GM20431 (cell line): ENCODE measurements around the gene RGR.

Source experiments
- in situ Hi-C: fragments of 300-500 bp; cut with MseI, MboI; formaldehyde crosslinking; loops from one replicate; pipeline ENCODE4 v1.15.0; 2020; ENCODE audit warnings: low sequenced_read_pairs; ENCODE audit not compliant: unreplicated experiment

Gene RGR

DNA sequence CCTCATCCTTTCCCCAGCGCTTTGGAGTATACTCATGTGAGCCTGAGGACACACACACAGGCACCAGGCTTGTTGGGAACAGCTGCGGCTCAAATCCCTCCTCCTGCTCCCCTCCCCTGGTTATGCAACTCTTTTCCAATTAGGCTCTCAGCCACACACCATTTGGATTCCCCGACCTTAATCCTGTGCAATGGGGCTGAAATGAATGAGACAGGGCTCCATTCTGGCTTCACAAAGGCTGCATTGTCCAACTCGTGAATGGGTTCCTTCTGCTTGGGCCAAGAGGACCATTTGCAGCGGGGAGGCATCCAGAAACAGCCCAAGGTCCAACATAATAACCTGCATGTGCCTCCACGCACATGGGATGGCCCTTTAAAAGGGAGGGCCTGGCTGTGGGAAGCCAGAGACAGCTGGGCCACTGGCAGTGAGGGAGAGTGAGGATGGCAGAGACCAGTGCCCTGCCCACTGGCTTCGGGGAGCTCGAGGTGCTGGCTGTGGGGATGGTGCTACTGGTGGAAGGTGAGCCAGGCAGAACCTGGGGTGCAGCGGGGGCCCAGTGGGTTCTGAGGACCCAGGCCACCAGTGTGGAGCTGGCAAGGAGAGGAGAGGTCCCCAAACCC is at the start of gene RGR:
Gene RGR (plus strand): TSS at position 403 of the 620 bp plus-strand sequence. CDS start 38 bp downstream, at position 441.
- in situ Hi-C loops: no loop called here

DNA sequence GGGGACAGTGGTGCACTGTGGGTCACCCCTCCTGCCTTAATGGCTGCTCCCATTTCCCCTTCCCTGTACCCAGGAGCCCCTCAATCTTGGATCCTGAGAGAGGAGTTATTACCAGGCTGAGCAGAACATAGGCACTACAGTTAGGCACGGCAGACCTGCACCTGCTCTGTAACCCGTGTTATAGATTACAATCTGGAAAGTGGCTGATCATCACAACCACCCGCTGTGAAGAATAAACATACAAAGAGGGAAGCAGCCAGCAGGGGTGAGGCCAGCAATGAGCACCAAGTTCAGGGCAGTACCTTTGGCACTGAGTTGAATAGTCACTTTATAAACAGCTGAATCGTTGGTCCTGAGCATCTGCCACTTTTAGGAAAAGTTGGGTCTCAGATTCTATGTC is 48.8 kb upstream of the RGR start:
- in situ Hi-C loops: no loop called here

DNA sequence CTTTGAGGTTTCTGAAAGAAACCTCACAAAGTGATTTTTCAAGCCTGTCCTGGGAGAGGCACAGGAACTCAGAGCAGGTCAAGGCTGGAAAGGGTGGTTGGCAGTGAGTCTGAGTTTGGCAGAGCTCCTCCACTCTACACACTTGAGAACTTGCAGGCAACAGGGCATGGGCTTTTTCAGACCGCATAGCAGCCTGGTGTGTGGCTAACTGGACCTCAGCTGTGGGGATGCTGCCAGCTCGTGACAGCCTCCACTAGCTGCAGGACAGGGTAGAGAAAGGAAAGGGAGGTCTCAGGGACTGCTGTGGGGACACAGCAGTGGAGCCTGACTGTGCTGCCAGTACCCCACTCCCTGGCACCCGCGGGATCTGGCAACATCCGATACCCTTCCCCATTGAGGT is 47.9 kb upstream of the RGR start:
- in situ Hi-C loops: no loop called here

DNA sequence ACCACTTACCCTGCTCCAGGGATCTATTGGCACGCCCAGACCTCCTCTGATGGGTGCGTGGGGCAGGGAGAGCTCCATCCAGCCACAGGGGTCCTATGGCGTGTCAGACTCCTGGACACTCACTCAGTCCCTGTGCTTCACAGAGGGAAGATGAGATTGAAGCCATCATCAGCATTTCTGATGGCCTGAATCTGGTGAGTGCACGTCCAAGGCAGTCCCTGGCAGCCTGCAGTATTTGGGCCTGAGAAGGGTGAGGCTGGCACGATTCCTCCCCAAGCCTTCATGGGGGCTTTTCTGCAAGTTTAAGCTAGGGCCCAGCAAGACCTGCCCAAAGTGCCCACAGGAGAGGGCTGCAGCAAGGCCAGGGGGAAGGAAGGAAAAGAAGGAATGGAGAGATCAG is 47.2 kb upstream of the RGR start:
- in situ Hi-C loops: no loop called here

GRCh38 chr10:84198206-84198915 is 46.5 kb upstream of the RGR start:
- in situ Hi-C loops: no loop called here

GRCh38 chr10:84200537-84201243 is 44.2 kb upstream of the RGR start:
- in situ Hi-C loops: loop anchor here (10.0 kb wide), 1 partner anchor 46 kb away; no protein-coding TSS in a partner anchor

DNA sequence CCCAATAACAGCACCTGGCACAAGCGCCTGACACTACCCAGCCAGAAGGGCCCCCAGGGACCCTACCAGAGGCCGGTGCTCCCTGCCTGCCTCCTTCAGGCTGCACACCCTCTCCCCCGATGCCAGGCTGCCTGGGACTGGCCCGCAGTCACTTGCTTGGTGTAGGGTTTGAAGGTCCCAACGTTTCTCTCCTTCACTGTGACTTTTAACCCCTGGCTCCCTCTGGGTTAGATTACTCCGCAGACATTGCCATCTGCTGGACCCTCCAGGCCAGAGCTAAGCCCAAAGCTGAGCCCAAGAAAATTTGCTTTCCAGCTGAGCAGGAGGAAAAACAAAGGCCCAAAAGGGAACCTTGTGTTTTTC is 43.6 kb upstream of the RGR start:
- in situ Hi-C loops: loop anchor here (10.0 kb wide), 1 partner anchor 46 kb away; no protein-coding TSS in a partner anchor

DNA sequence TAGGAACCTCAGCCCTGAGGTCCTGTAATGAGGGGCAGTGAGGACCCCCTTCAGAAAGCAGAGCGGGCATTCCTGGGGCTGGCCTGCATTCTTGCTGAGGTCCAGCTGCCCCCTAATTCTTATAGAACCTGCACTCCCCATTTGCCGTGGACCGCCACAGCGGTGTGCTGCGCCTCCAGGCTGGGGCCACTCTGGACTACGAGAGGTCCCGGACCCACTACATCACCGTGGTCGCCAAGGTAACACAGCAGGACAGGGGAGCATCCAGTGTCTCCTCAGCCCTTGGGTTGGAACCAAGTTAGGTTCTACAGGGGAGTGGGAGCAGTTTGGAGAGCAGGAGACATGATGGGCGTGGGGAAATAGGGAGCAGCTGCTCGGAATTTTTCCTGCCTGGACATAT is 43.2 kb upstream of the RGR start:
- in situ Hi-C loops: loop anchor here (10.0 kb wide), 1 partner anchor 47 kb away; no protein-coding TSS in a partner anchor

GRCh38 chr10:84202349-84202748 is 42.5 kb upstream of the RGR start:
- in situ Hi-C loops: loop anchor here (10.0 kb wide), 1 partner anchor 48 kb away; no protein-coding TSS in a partner anchor

GRCh38 chr10:84204122-84204521 is 40.7 kb upstream of the RGR start:
- in situ Hi-C loops: loop anchor here (10.0 kb wide), 1 partner anchor 49 kb away; no protein-coding TSS in a partner anchor

- in situ Hi-C loops: loop anchor here (10.0 kb wide), 1 partner anchor 50 kb away; no protein-coding TSS in a partner anchor
Measured at GRCh38 chr10:84204610-84205009, 40.2 kb upstream of the RGR start.

GRCh38 chr10:84205049-84205852 is 39.6 kb upstream of the RGR start:
- in situ Hi-C loops: loop anchor here (10.0 kb wide), 1 partner anchor 50 kb away; no protein-coding TSS in a partner anchor

DNA sequence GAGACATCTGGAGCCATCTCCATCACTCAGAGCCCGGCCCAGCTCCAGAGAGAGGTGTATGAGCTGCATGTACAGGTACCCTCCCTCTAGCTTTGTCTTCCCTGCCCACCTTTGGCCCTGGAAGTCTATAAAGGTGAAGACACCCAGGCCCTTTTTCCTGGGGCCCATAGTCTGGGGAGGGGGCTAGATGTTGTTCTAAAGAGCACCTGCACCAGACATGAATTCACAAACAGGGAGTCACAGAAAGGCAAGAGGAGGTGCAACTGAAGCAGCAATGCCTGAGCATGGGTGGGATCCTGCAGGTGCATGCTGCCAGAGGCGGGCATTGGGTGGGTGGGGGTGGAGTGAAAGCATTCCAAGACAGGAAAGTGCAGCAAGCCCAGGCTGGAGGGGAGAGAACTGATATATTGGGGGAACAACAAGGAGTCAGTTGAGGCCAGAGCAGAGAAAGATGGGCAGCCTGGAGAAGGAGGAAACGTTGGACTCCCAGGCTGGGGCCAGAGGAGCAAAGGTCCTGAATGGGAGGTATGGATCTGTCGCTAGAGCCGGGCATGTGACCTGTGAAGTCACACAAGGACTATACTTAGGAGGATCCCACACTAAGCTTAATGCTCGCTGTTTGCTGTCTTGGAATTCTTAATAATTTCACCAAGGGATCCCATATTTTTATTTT is 38.9 kb upstream of the RGR start:
- in situ Hi-C loops: loop anchor here (10.0 kb wide), 1 partner anchor 51 kb away; no protein-coding TSS in a partner anchor

DNA sequence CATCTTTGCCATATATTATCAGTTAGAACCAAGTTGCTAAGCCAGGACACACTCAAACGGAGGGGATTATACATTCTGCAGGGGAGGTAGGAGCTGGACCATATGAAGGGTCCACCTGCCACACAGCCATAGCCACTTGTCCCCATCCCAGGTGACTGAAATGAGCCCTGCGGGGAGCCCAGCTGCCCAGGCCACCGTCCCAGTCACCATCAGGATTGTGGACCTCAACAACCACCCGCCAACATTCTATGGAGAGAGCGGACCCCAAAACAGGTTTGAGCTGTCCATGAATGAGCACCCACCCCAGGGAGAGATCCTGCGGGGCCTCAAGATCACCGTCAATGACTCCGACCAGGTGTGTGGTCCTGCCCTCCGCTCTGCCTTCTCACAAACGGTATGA is 36.8 kb upstream of the RGR start:
- in situ Hi-C loops: loop anchor here (10.0 kb wide), 1 partner anchor 53 kb away; no protein-coding TSS in a partner anchor

DNA sequence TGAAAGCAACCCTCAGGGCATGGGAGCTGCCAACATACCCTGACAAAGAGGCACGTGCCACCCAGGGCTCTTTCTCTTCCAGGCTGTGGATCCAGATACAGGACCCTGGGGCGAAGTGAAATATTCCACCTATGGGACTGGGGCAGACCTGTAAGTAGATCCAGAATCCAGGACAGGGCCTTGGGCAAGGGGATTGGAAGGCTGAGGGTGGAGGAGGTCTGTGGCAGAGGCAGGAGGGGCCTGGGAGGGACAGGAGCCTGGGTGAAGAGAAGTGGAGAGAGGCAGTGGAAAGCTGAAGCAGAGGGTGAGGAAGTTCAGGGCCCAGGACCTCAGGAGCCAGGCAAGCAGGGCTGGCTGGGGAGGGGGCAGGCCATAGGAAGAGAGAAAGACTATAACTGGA is 33.3 kb upstream of the RGR start:
- in situ Hi-C loops: no loop called here

- in situ Hi-C loops: no loop called here
Measured at GRCh38 chr10:84212014-84212413, 32.8 kb upstream of the RGR start.

- in situ Hi-C loops: no loop called here
Measured at GRCh38 chr10:84213076-84213475, 31.8 kb upstream of the RGR start.

- in situ Hi-C loops: no loop called here
Measured at GRCh38 chr10:84214046-84214572, 30.7 kb upstream of the RGR start.

GRCh38 chr10:84214612-84215235 is 30.1 kb upstream of the RGR start:
- in situ Hi-C loops: no loop called here
